ENCODE measurements around the gene PPP6R2.
A peak's percentile ranks its signal among the peaks of the same experiment; 100 is the strongest.

PPP6R2 gene

DNA sequence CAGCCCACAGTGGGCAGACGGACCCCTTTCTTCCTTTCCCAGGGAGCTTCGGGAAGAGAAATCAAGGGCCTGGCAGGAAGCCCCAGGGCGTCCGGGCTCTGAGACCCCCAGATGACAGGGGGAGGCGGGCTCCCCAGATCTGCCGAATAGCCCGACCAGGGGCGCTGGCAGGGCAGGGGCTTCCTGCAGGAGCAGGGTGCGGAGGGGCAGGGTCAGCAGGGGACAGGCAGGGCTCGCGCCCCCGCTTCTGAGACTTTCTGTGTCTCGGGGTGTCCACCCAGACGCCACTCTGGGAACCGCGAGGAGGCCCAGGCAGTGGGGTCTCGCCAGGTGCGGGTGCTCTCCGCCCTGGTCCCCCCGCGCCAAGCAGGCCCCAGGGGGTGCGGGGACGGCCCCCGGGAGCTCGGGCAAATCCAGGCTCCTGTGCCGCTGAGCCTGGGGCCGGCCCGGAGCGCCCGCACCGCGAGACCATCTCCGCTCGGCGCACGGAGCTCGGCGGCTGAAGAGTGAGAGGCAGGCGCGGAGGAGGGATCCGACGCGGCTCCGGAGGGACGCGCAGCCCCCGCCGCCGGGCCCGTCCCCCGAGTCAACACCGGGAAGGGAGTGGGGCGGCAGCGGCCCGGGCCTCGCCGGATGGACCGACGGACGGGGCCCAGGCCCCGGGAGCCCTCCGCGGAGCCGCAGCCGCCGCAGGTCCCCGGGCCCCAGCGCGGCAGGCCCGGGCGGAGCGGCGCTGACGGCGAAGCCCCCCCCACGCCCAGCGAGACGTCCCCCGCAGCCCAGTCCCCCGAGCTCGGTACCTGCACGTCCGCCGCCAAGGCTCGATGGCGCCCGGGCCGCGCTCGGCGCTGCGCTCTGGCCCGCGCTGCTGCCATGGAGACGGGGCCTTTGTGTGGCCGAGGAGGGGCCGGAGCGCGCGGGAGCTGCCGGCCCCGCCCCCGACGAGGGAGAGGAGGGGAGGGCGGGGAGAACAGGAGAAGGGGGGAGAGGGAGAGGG is 36.1 kb upstream of the PPP6R2 start, which contains the start of gene PLXNB2:
Gene PLXNB2 (minus strand): TSS at position 894 of the 997 bp plus-strand sequence. CDS start 17,062 bp downstream, outside the sequence.
- no peak within 1 kb of the TSS for H2AFZ ChIP-seq (ENCODE audit: low read length)
- no peaks in the 10 kb centered on the region for H3F3A ChIP-seq (ENCODE audit: insufficient read depth, low read length)
- peaks cover 15% of the 10 kb centered on the region for H3K4me1 ChIP-seq (ENCODE audit: insufficient read depth, low read length, severe bottlenecking)
- H3K4me2 ChIP-seq (ENCODE audit: low read length) = peak within 1 kb of the TSS; percentile 58
- no peak within 1 kb of the TSS for H3K27ac ChIP-seq (ENCODE audit: low read depth, low read length, poor library complexity, severe bottlenecking)
- no peaks in the 10 kb centered on the region for H3K79me2 ChIP-seq (ENCODE audit: insufficient read depth, low read length)
- no peaks in the 10 kb centered on the region for H3K36me3 ChIP-seq (ENCODE audit: insufficient read depth, low read length)
- H3K9ac ChIP-seq (ENCODE audit: low read length) = no peak within 1 kb of the TSS; the same call in 1 of the 2 replicates
- H3K4me3 ChIP-seq (ENCODE audit: low read depth, low read length, poor library complexity, severe bottlenecking) = peak within 1 kb of the TSS; percentile 47
- no peak for TF ChIP-seq EZH2 (IDR thresholded peaks at IDR 0.05; ENCODE audit: borderline replicate concordance, low read length)
- TF ChIP-seq, protein P1, sequence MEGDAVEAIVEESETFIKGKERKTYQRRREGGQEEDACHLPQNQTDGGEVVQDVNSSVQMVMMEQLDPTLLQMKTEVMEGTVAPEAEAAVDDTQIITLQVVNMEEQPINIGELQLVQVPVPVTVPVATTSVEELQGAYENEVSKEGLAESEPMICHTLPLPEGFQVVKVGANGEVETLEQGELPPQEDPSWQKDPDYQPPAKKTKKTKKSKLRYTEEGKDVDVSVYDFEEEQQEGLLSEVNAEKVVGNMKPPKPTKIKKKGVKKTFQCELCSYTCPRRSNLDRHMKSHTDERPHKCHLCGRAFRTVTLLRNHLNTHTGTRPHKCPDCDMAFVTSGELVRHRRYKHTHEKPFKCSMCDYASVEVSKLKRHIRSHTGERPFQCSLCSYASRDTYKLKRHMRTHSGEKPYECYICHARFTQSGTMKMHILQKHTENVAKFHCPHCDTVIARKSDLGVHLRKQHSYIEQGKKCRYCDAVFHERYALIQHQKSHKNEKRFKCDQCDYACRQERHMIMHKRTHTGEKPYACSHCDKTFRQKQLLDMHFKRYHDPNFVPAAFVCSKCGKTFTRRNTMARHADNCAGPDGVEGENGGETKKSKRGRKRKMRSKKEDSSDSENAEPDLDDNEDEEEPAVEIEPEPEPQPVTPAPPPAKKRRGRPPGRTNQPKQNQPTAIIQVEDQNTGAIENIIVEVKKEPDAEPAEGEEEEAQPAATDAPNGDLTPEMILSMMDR (IDR thresholded peaks at IDR 0.05; ENCODE audit: low read length) = no peak
- no peaks in the 10 kb centered on the region for H3K9me3 ChIP-seq (ENCODE audit: low read length)
- peaks cover 24% of the 10 kb centered on the region; the same call in 1 of the 2 replicates for H3K27me3 ChIP-seq (ENCODE audit: insufficient read depth, low read length)
- no peaks in the 10 kb centered on the region for H4K20me1 ChIP-seq (ENCODE audit: insufficient read depth, low read length)
- no peaks in the 10 kb centered on the region for H3K9me2 ChIP-seq (ENCODE audit: low read depth, low read length)

DNA sequence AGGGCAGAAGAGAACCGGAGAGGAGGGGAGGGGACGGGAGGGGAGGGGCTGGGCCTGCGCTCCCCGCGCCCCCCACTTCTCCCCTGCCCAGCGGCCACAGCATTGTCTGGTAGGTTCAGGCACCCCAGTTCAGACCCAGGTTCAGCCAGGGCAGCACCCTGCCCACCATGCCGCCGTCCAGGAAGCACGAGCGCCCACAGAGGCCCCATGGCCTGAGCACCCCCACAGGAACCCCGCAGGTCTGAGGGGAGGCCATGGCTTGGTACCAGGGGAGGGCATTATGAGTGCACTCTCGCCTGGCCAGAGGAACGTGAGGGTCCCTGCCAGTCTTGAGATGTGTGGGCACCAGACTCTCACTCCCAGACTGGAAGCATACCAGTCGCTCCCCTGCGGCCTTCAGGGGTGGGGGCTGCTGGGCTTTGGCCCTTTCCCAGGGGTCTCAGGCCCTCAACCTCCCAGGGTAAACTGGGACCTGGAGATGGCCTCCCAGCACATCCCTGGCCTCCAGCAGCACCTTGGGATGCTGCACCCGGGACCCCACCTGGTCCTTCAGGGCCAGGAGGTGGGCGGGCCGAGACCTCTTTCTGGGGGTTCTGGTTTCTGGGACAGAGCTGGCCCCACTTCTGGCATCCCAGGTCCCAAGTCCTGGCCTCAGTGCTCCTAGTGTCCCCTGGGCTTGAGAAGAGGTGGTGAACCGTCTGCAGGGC is 35.1 kb upstream of the PPP6R2 start:
- no peaks in the 10 kb centered on the region for H3K9me3 ChIP-seq (ENCODE audit: low read length)
- no peak overlapping the region for H3K27ac ChIP-seq (ENCODE audit: low read depth, low read length, poor library complexity, severe bottlenecking)
- no peak overlapping the region for H3K9ac ChIP-seq (ENCODE audit: low read length)
- H3K27me3 ChIP-seq (ENCODE audit: insufficient read depth, low read length) = peaks cover 21% of the 10 kb centered on the region; the same call in 1 of the 2 replicates
- TF ChIP-seq, protein P1 (IDR thresholded peaks at IDR 0.05; ENCODE audit: low read length) = no peak
- no peak for TF ChIP-seq EZH2 (IDR thresholded peaks at IDR 0.05; ENCODE audit: borderline replicate concordance, low read length)
- H3K9me2 ChIP-seq (ENCODE audit: low read depth, low read length) = no peaks in the 10 kb centered on the region
- H3K4me1 ChIP-seq (ENCODE audit: insufficient read depth, low read length, severe bottlenecking) = peaks cover 15% of the 10 kb centered on the region
- no peaks in the 10 kb centered on the region for H3K79me2 ChIP-seq (ENCODE audit: insufficient read depth, low read length)
- H2AFZ ChIP-seq (ENCODE audit: low read length) = no peak overlapping the region
- no peaks in the 10 kb centered on the region for H3K36me3 ChIP-seq (ENCODE audit: insufficient read depth, low read length)
- H4K20me1 ChIP-seq (ENCODE audit: insufficient read depth, low read length) = no peaks in the 10 kb centered on the region
- no peaks in the 10 kb centered on the region for H3F3A ChIP-seq (ENCODE audit: insufficient read depth, low read length)
- no peak overlapping the region for H3K4me2 ChIP-seq (ENCODE audit: low read length)
- no peak overlapping the region for H3K4me3 ChIP-seq (ENCODE audit: low read depth, low read length, poor library complexity, severe bottlenecking)

DNA sequence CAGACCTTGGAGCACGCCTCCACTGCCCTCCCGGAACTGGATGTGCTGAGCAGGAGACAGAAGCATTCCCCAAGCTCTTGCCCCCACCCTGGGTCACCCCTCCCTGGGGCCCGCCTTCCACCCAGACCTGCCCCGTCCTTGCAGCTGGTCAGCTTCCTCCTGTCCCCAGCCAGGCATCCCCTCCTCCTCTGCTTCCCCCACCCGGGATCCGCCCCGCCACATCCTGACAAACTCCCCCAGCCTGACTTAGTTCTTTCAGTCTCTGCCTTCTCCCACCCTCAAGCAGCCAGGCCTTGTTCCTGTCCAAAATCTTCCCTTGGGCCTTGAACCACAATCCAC is 34.6 kb upstream of the PPP6R2 start:
- no peaks in the 10 kb centered on the region for H4K20me1 ChIP-seq (ENCODE audit: insufficient read depth, low read length)
- no peak overlapping the region for H3K4me3 ChIP-seq (ENCODE audit: low read depth, low read length, poor library complexity, severe bottlenecking)
- H3K36me3 ChIP-seq (ENCODE audit: insufficient read depth, low read length) = no peaks in the 10 kb centered on the region
- H3K4me2 ChIP-seq (ENCODE audit: low read length) = no peak overlapping the region
- no peaks in the 10 kb centered on the region for H3K9me2 ChIP-seq (ENCODE audit: low read depth, low read length)
- H3K9me3 ChIP-seq (ENCODE audit: low read length) = no peaks in the 10 kb centered on the region
- H3K27me3 ChIP-seq (ENCODE audit: insufficient read depth, low read length) = peaks cover 21% of the 10 kb centered on the region; the same call in 1 of the 2 replicates
- no peak overlapping the region for H3K27ac ChIP-seq (ENCODE audit: low read depth, low read length, poor library complexity, severe bottlenecking)
- TF ChIP-seq EZH2 (IDR thresholded peaks at IDR 0.05; ENCODE audit: borderline replicate concordance, low read length) = no peak
- TF ChIP-seq, protein P1 (IDR thresholded peaks at IDR 0.05; ENCODE audit: low read length) = no peak
- H3K4me1 ChIP-seq (ENCODE audit: insufficient read depth, low read length, severe bottlenecking) = peaks cover 16% of the 10 kb centered on the region
- H3K79me2 ChIP-seq (ENCODE audit: insufficient read depth, low read length) = no peaks in the 10 kb centered on the region
- H2AFZ ChIP-seq (ENCODE audit: low read length) = no peak overlapping the region
- H3F3A ChIP-seq (ENCODE audit: insufficient read depth, low read length) = no peaks in the 10 kb centered on the region
- no peak overlapping the region for H3K9ac ChIP-seq (ENCODE audit: low read length)

All from OCI-LY1 (cell line).